Measurements from ENCODE around the gene NMRK2.
"Not testable (repeated sequence)": the region's sequence is repeated elsewhere in the genome, so short reads cannot be mapped to it uniquely, and the experiment has no call there.

Gene NMRK2, protein sequence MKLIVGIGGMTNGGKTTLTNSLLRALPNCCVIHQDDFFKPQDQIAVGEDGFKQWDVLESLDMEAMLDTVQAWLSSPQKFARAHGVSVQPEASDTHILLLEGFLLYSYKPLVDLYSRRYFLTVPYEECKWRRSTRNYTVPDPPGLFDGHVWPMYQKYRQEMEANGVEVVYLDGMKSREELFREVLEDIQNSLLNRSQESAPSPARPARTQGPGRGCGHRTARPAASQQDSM

DNA sequence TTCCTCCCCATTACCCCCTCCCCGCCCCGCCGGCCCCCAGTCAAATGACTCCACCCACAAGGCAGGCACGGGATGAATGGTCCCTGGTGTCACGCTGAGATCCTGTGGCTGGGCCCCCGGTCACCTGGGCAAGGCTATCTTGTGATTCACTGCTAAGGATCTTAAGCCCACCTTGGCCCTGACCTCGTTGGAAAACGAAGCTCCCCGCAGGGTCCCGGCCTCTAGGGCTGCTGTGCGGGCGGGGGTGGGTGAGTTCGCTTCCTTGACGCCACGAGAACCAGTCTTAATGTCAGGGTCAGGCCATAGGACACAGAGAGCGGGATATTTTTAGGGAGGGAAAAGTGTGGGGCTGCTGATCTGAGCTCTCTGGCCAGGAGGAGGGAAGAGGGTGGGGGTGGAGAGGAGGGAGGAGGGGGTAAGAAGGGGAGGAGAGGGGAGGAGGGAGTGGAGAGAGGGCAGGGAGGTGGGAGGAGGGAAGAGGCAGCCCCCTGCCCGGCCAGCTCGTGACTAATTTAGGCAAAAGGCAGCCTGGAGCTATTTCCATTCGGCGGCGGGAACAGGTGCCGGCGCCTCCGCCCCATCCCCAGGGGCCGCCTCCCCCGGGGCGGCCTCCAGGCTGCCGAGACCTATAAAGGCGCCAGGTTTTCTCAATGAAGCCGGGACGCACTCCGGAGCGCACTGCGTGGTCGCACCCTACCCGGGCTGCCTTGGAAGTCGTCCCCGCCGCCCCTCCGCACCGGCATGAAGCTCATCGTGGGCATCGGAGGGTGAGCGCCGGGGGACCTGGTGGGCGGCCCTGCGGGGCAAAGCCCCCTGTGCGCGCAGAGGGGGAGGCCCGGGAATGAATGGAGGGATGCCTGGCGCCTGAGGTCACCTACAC lies at the start of gene NMRK2:
TSS of gene NMRK2 (plus strand) at position 139 of the 880 bp plus-strand sequence. CDS start at position 742, 603 bp downstream.
- DNase-seq (ENCODE audit: low read depth in 2 of 2): no peak

DNA sequence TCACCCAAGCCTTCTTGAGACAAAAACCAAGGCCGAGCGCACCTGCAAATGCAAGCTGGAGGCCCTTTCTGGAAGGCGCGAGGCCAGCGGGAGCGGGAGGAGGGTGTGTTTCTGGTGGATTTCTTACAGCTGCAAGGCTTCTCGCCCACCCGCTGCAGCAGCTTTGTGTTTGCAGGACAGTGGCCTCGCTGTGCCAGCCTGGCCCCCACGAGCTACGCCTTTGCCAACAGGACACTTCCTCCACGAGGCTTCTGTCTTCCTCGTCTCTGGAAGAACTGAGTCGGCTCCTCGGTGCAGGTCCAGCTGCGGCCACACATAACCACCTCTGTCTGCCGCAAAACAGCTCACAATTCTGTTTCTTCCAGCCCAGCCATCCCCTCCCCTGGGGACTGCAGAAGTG lies 42.3 kb upstream of the NMRK2 start:
- DNase-seq (ENCODE audit: low read depth in 2 of 2): no peak

DNA sequence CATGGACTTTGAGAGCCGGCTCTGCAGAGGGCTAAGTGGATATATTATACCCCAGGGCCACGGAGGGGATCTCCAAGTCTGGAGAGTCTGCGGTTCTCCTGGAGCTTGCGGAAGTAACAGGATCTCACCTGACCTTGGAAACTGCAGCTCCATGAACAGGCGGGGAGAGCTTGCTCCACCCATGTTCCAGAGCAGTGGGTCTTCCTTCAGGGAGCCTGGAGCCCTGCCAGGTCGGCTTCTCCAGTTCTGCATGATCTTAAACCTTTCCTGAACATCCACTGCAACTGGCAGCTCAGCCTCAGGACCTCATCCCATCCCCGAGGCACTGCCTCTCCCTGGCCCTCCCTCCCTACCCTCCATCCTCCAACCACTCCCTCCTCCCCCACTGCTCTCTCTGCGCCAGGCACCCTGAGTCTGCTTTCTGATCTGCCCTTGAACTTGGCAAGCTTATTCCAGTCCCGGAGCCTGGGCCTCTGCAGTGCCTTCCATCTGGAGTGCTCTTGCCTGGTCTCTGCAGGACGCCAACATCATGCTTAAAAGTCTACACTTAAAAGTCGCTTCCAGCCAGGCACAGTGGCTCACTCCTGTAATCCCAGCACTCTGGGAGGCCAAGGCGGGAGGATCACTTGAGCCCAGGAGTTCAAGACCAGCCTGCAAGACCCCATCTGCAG lies 39.2 kb upstream of the NMRK2 start:
- DNase-seq (ENCODE audit: low read depth in 2 of 2): no peak

DNA sequence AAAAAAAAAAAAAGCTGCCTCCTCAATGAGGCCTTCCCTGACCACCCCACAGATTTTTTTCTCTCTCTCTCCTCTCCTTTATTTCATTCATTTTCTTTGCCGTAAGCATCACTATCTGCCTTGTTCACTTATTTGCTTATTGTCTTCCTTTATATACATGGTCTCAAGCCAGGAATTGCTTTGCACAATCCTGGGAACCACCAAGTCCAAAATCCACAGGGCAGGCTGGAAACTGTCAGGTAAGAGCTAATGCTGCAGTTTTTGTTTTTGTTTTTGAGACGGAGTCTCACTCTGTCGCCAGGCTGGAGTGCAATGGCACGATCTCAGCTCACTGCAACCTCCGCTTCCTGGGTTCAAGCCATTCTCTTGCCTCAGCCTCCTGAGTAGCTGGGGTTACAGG lies 37.9 kb upstream of the NMRK2 start:
- DNase-seq (ENCODE audit: low read depth in 2 of 2): not testable (repeated sequence)

DNA sequence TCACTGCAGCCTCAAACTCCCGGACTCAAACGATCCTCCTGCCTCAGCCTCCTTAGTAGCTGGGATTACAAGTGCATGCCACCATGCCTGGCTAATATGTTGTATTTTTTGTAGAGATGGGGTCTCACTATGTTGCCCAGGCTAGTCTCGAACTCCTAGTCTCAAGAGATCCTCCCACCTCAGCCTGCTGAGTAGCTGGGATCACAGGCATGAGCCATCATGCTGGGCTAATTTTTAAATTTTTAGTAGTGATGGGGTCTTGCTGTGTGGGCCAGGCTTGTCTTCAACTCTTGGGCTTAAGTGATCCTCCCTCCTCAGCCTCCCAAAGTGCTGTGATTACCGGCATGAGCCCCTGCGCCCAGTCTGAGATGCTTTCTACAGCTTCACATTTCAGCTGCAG lies 37.1 kb upstream of the NMRK2 start:
- DNase-seq (ENCODE audit: low read depth in 2 of 2): no peak

DNA sequence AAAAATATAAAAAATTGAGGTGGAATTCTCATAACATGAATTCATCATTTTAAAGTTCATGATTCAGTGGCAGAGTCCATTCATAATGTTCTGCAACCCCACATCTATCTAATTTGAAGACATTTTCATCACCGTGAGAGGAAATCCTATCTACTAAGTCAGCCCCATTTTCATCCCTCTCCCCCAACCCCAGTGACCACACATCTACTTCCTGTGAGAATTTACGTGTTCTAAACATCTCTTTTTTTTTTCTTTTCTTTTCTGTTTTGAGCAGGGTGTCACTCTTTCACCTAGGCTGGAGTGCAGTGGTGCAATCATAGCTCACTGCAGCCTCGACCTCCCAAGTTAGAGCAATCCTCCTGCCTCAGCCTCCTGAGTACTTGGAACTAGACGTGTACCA lies 34.9 kb upstream of the NMRK2 start:
- DNase-seq (ENCODE audit: low read depth in 2 of 2): no peak

DNA sequence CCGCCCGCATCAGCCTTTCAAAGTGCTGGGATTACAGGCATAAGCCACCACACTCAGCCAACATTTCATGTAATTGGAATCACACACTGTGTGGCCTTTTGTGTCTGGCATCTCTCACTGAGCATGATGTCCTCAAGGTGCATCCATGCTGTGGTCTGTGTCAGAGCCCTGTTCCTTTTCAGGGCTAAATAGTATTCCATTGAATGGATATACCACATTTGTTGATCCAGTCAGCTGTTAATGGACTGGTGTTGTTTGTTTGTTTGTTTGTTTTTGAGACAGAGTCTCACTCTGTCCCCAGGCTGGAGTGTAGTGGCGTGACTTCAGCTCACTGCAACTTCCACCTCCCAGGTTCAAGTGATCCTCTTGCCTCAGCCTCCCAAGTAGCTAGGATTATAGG lies 34.4 kb upstream of the NMRK2 start:
- DNase-seq (ENCODE audit: low read depth in 2 of 2): no peak

DNA sequence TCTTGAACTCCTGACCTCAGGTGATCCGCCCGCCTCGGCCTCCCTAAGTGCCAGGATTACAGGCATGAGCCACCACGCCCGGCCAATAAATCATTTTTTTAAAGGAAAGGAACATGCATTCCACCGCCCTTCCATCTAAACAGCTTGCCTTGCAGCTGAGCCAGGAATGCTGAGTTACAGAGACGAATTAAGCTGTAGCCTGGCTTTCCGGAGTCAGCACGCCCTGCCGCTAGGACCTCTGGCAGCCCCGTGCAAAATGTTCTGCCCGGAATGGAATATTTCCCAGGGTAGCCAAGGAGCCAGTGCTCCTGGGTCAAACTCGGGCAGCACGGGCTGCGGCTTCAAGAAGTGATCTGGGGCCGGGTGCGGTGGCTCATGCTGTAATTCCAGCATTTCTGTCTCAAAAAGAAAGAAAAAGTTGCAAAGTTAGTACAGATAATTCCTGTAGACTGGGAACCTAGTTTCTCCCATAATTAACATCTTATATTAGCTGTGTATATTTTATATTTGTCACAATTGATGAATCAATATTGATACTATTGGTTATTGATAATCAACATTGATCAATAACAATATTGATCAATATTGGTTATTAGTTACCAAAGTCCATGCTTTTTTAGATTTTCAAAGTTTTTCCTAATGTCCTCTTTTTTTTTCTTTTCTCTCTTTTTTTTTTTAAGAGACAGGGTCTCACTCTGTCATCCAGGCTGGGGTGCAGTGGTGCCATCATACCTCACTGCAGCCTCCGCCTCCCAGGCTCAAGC lies 33.2 kb upstream of the NMRK2 start:
- DNase-seq (ENCODE audit: low read depth in 2 of 2): no peak

DNA sequence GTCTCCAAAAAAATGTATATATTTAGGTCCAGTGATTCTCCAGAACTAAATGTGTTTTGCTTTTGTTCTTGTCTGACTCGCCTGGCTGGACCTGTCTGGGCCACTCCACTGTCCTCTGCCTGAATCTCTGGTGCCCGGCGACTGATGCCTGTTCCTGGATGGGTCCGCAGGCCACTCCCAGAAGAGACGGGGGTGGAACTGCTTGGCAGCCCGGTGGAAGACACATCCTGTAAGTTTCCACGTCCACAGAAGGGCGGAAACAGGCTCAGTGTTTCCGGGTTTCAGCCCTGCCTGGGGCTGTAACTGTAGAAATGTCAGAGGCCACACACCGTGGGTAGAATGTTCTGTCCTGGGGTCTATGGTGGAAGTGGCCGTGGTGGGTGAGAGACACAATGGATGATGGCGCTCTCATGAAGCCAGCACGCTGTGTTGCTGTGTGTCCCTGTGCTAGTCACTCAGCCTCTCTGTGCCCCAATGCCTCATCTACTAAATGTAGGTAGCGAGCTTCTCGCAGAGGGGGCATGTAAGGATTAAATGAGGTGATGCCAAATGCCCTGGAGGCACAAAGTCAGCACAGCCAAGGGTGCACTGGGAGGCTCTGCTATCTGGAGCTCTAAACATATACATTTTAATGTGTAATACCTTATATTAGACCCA lies 30.4 kb upstream of the NMRK2 start:
- no peak for DNase-seq (ENCODE audit: low read depth in 2 of 2)

DNA sequence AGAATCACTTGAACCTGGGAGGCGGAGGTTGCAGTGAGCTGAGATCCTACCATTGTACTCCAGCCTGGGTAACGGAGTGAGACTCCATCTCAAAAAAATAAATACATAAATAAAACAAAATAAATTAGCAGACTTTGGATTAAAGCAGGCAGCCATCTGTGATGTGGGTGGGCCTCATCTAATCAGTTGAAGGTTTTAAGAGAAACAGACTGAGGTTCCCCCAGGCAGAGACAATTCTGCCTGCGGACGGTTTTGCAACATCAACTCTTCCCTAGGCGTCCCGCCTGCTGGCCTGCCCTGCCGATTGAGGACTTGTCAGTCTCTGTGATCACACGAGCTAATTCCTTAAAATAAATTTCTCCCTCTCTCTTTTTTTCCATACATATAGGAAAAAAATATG lies 28.6 kb upstream of the NMRK2 start:
- no peak for DNase-seq (ENCODE audit: low read depth in 2 of 2)

DNA sequence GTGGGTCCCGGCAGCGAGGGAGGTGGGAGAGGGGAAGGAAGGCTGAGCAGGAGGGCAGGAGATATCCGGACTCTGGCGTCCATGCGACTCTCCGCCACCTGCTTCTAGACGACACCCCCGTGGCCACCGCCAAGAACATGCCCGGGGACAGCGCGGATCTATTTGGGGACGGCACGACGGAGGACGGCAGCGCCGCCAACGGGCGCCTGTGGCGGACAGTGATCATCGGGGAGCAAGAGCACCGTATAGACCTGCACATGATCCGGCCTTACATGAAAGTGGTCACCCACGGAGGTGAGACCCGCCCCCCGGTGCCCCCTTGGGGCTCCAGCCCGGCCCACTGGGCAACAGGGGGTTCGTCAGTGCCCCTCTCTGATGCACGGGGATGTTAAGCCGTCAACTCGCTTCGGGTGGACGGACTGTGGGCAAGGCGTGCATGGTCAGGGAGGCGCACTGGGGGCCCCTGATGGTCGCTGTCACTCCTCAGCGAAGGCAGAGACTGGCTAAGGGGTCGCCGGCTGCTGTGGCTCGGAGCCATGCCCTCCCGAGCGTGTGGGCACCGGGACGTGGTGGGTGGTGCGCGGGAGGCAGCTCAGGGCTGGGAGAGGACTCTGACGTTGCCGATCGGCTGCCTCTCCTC lies 25.1 kb upstream of the NMRK2 start:
- DNase-seq (ENCODE audit: low read depth in 2 of 2): no peak

DNA sequence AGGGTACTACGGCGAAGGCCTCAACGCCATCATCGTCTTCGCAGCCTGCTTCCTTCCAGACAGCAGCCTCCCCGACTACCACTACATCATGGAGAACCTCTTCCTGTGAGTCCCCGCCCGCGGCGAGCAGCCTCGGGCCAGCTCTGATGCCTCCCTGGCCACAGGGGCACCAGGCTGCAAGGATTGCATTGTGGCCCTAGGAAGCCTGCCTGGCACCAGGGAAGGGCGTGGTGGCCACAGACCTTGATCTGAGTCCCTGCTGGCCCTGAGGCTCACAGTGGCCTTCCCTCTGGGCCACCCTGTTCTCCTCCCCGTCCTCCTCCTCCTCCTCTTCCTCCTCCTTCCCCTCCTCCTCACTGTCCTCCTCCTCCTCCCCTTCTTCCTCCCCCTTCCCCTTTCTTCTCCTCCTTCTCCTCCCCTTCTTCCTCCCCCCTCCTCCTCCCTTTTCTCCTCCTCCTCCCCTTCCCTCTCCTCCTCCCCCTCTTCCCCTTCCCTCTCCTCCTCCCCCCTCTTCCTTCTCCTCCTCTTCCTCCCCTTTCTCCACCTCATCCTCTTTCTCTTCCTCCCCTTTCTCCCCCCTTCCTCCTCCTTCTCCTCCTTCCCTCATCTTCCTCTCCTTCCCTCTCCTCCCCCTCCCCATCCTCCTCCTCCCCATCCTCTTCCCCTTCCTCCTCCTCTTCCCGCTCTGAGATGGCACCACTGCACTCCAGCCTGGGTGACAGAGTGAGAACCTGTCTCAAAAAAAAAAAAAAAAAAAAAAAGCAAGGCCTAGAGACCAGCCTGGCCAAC lies 24.4 kb upstream of the NMRK2 start:
- DNase-seq (ENCODE audit: low read depth in 2 of 2): no peak

DNA sequence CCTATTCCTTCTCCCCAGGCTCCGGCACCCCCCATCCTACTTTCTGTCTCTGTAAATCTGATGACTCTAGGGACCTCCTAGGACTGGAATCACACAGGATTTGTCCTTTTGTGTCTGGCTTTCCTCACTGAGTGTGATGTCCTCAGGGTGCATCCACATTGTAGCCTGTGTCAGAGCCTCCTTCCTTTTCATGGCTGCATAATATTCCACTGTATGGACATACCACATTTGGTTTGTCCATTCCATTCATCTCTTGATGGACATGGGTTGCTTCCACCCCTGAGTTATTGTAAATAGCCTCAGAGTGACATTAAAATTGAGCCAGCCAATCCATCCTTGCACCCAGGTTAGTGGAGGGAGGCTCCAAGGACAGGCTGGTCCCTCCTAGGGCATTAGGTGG lies 22.8 kb upstream of the NMRK2 start:
- no peak for DNase-seq (ENCODE audit: low read depth in 2 of 2)

DNA sequence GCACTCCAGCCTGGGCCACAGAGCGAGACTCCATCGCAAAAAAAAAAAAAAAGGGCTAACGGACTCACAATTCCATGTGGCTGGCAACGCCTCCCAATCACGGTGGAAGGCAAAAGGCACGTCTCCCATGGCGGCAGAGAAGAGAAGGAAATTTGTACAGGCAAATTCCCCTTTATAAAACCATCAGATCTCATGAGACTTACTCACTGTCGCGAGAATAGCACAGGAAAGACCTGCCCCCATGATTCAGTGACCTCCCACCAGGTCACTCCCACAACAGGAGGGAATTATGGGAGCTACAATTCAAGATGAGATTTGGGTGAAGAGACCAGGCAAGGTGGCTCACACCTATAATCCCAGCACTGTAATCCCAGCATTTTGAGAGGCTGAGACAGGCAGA lies 18.7 kb upstream of the NMRK2 start:
- no peak for DNase-seq (ENCODE audit: low read depth in 2 of 2)

DNA sequence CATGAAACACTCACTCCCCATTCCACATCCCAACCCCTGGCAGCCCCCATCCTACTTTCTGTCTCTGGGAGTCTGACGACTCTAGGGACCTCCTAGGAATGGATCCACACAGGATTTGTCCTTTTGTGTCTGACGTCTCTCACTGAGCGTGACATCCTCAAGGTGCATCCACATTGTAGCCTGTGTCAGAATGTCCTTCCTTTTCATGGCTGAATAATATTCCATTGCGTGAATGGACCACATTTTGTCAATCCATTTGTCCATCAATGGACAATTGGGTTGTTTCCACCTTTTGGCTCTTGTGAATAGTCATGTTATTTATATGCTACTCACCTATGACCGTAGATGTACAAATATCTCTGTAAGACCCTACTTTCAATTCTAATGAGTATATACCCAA lies 16.8 kb upstream of the NMRK2 start:
- DNase-seq (ENCODE audit: low read depth in 2 of 2): no peak

DNA sequence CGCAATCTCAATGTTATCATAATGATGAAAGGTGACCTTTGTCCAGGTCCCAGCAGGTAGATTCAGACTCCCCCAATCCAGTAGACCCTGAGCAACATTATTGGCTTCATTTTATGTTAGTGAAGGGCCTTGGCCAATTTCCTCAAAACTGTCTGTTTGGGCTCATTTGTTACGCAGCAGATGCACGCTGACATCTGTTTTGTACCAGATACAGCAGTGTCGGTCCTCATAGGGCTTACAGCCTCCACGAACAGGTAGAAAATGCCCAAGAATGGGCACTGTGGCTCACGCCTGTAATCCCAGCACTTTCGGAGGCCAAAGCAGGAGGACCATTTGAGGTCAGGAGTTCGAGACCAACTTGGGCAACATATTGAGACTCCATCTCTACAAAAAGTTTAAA lies 13.1 kb upstream of the NMRK2 start:
- no peak for DNase-seq (ENCODE audit: low read depth in 2 of 2)

DNA sequence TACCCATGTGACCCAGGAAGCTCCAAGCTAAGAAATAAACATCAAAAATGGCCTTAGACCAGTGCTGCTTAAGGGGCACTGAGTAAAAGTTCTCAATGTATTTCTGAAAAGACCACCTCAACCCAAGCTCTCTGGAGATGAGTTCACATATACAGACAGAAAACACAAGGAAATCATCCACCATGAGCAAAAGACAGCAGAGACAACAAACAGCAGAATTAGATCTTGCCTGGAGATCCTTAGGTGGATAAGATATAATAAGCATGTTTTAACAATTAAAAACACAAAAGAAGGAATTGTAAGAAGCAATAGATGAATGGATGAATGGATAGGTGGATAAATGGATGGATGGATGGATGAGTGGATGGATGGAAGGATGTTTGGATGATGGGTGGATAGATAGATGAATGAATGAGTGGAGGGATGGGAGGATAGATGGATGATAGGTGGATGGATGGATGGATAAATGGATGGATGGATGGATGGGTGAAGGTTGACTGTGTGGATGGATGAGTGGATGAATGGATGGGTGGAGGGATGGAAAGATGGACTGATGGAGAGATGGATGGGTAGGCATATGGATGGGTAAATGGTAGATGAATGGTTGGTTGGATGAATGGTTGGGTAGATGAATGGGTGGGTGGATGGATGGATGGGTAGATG lies 9.6 kb upstream of the NMRK2 start:
- no peak for DNase-seq (ENCODE audit: low read depth in 2 of 2)

DNA sequence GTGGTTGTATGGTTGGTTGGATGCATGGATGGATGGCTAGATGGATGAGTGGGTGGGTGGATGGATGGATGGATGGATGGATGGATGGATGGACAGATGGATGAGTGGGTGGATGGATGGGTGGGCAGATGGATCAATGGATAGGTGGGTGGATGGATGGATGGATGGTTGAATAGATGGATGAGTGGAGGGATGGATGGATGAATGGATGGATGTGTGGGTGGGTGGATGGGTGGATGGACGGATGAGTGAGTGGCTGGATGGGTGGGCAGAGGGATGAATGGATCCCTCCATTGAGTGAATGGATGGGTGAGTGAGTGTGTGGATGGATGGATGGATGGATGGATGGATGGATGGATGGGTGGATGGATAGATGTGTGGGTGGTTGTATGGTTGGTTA lies 9.0 kb upstream of the NMRK2 start:
- no peak for DNase-seq (ENCODE audit: low read depth in 2 of 2)

DNA sequence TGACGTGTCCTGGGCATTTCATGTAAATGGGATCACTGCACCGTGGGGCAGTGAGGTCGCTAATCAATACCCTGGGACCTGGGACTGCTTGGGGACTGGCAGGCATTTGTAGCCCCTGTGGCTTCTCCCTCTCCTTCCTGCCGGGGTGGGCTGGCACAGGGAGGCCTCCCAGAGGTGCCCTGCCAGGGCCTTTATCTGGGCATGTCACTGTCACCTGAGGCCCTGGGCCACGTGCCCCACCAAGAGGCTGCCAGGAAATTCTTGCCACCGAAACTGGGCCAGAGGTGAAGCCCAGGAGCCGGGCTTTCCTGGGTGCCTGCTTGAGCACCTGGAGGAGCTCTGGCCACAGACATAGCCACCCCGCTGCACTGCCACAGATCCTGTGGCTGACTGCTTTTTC lies 1.8 kb upstream of the NMRK2 start:
- no peak for DNase-seq (ENCODE audit: low read depth in 2 of 2)
